Epithelial cell of prostate (primary cell): Measurements from ENCODE around the gene RPUSD4.
"Not testable (repeated sequence)": the region's sequence is repeated elsewhere in the genome, so short reads cannot be mapped to it uniquely, and the experiment has no call there.

Source experiments
- DNase-seq: peaks from one replicate; pipeline ENCODE4 v3.0.0-alpha.2; 2011; ENCODE audit warnings: low read depth, low spot score
- H3K27ac ChIP-seq: fragments of 450-650 bp; 2 replicates; pipeline ENCODE4 v1.5.1; 2017; ENCODE audit warnings: mild to moderate bottlenecking

RPUSD4 gene, protein sequence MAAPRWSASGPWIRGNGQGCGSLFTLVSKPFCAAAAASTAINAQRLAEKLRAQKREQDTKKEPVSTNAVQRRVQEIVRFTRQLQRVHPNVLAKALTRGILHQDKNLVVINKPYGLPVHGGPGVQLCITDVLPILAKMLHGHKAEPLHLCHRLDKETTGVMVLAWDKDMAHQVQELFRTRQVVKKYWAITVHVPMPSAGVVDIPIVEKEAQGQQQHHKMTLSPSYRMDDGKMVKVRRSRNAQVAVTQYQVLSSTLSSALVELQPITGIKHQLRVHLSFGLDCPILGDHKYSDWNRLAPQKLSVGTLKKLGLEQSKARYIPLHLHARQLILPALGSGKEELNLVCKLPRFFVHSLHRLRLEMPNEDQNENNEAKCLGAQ

DNA sequence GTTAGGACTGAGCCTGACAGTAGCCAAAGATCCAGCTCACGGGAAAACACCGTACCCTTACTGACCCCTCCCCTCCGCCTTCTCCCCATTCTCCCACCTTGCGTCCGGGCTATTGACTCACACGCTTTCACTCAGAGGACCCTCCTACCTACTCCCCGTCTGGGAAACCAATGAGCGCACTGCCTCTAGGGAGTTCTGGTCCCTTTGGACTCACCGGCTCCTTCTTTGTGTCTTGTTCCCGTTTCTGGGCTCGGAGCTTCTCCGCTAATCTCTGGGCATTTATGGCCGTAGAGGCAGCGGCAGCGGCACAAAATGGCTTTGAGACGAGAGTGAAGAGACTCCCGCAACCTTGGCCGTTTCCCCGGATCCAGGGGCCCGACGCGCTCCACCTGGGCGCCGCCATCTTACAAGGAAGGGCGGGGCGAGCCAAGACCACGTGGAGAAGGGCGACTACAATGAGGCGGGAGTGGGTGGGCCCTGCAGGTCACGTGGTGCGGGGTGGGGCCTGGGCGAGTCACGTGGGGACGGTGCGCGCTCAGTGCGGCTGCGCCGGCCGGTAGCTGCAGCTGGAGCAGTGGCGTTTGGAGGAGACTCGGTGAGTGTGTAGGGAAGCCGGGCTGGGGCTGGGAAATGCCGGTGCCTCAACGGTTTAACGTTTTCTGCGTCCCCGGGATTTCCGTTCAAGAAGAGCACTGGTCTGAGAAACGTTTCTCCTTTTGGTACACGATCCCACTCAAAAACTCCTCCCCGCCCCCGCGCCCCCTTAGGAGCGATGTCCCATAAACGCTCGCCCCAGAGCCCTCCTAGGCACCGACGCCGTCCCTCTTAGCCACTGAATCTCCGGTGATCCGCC, at the start of gene RPUSD4, which contains the start of gene FAM118B:
Gene RPUSD4 (minus strand): TSS at position 415 of the 853 bp plus-strand sequence. CDS start 12 bp downstream, at position 403.
Gene FAM118B (plus strand): TSS at position 547 of the 853 bp plus-strand sequence. CDS start 23,220 bp downstream, outside the sequence.
- DNase-seq, result peak; percentile 89
- H3K27ac ChIP-seq, result peak within 1 kb of the TSS; percentile 44

DNA sequence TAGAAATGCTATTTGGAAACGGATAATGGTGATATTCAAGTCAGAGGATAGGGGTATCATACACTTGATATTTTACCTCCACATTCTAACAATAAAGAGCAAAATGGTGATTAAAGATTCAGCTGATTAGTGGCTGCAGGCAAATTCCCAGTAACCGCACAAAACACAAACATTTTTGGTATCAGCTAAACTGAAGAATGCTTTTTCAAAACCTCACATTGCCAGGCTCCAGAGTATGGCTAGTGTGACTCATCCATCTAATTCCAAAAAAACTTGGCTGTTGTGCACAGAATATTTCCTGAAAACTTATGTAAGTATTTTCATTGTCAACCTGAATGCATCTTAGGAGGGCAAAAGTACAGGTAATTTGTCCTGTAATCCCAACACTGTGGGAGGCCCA, 46.3 kb upstream of the RPUSD4 start:
- H3K27ac ChIP-seq, result no peak overlapping the region
- no peak for DNase-seq

DNA sequence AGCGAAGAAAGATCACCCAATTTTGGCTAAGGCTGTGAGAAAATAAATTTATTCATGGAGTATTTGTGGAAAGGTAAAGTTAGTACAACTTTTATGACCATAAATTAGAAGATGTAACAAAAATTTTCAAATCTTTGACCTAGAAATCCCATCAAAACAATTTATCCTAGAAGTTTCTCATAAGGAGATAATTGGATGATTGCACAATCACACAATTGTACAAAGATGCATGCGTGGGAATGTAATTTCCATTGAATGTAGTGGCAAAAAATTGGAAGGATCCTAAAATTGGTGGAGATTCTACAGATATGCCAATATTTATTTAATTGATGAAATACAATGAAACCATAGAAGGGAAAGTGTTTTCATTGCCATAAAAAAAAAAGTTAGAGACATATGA, 45.7 kb upstream of the RPUSD4 start:
- H3K27ac ChIP-seq, result no peak overlapping the region
- no peak for DNase-seq

DNA sequence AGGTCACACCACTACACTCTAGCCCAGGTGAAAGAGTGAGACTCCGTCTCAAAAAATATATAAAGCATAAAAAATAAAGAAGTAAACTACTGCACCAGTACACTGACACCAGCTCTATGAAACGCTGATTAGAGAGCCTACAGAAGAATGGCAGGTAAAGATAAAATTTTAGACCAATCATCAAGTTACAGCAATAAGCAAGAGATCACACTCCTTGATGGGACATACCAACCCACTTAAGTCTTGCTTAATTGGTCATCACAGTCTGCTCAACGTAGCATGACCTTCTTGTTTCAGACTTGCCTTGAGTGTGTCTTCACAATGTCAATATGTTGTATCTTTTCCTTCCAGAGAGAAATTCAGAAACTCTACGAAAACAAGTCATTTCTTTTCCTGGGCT, 44.8 kb upstream of the RPUSD4 start:
- no peak overlapping the region for H3K27ac ChIP-seq
- DNase-seq, result no peak

DNA sequence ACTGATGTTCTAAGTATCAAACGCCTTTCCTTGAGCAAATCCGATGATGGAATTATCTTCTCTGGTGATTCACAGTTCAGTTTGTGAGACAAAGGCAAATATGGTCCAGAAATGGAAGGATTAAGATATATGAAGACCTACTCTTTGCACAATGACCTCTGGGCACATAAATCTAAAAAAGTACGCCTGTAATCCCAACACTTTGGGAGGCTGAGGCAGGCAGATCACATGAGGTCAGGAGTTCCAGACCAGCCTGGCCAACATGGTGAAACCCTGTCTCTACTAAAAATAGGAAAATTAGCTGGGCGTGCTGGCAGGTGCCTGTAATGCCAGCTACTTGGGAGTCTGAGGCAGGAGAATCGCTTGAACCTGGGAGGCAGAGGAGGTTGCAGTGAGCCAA, 44.1 kb upstream of the RPUSD4 start:
- H3K27ac ChIP-seq, result not testable (repeated sequence)

DNA sequence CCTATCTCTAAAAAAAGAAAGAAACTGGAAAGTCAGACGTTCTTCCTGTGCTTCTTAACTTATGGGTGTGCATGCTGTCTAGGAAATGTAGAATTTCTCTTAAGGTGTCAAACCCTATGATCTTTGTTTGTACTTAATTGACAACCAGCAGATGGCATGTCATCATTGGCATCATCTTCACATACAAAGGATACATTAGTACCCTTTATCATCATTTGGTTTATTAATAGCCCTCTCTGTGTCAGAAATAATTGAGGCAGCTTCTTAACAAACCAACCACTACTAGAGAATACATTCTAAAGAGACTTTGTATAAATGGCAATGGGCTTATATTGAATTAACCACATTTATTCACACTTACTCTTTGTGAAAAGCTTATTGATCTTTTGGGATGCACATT, 43.4 kb upstream of the RPUSD4 start:
- no peak for DNase-seq

More for the DNA sequence above, 44.1 kb upstream of the RPUSD4 start:
- DNase-seq, result not testable (repeated sequence)

DNA sequence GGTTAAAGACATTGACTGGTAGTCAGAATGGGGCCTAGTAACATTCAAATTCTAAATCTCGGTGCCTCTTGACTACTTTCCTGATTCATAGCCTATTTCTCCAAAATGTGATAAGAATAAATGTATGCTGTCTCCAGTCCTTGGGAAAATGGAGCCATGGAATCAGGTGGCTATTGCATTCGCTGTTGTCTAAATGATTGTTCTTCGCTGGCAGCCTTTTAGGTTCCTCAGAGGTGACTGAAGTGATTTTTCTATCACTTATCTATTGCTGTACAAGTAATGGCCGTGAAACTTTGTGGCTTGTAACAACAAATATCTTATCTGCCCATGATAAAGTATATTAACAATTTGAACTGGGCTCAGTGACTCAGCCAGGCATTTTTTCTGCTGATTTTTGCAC, 41.8 kb upstream of the RPUSD4 start:
- no peak overlapping the region for H3K27ac ChIP-seq
- DNase-seq, result no peak

More for the DNA sequence above, 43.4 kb upstream of the RPUSD4 start:
- no peak overlapping the region for H3K27ac ChIP-seq

DNA sequence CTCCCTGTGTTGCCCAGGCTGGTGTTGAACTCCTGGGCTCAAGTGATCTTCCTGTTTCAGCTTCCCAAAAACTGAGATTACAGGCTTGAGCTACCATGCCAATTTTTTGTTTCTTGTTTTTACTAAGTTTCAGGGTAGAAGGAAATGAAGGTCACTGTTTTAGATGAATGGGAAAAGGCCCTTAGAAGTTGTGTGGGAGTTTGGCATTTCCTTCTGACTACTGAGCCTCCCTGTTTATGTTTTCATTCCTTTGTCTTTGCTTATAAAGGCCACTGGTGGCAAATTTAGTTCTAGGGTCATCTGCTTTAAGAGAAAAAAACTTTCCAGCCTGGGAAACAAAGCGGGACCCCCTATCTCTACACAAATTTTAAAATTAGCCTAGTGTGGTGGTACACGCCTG, 35.2 kb upstream of the RPUSD4 start:
- H3K27ac ChIP-seq, result no peak overlapping the region
- no peak for DNase-seq

DNA sequence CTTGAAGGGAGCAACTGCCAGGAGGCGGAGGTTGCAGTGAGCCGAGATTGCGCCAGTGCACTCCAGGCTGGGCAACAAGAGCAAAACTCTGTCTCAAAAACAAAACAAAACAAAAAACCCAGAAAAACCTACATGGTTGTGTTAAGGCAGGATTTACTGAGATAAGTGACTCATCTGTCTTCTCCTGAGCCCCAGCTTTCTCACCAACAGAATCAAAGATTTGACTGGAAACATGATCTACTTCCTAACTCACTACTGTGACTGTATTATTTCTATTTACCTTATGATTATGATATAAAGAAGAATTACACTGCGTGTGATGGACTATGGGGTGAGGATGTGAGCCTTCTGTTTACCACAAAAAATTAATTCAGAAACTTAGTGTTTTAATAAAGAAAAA, 21.9 kb upstream of the RPUSD4 start:
- H3K27ac ChIP-seq, result no peak overlapping the region
- DNase-seq, result peak; percentile 16

DNA sequence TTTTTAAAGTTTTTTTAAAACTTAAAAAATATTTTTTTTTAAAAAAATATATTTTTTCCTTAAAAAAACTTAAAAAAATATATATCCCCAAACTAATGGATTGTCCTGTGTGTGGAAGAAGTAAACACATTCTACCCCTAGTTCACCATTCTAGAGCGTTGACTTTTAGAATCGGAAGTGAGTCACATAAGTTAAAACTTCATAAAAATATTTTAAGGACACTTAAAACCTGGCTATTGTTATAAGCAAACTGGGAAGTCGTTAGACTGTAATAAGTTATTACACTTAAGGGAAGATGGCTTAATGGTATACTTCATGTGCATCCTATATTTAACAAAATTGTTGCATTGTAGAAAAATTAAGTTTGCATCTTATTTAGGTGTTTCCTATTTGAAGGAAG, 21.2 kb upstream of the RPUSD4 start:
- no peak overlapping the region for H3K27ac ChIP-seq
- no peak for DNase-seq

DNA sequence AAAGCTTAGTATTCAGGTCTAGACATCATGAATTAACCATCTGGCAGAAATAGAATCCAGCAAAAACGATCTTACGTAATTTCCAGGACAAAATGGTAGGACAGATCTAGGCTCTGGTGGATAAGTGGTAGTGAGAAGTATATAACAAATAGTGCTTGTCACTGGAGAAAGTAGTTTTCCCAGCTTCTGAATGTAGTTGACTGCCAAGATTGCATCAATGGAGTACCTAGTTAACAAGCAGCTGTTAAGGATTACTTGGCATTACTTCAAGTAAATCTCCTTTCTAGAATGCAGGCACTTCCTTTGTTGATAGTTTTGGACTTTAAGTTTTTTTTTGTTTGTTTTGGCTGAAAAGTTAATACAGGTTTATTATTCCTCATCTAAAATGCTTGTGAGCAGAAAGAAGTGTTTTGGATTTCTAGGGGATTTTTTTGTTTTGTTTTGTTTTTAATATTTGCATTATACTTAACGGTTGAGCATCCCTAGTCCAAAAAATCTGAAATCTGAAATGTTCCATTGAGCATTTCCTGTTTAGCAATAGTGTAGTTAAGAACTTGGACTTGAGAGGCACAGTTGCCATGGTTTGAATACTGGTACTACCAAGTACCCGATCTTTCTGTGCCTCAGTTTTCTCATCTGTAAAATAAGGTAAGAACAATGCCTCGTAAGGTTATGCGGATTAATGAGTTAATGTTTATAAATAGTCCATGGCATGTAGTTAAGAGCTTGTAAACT, 20.4 kb upstream of the RPUSD4 start:
- DNase-seq, result no peak
- H3K27ac ChIP-seq, result no peak overlapping the region

DNA sequence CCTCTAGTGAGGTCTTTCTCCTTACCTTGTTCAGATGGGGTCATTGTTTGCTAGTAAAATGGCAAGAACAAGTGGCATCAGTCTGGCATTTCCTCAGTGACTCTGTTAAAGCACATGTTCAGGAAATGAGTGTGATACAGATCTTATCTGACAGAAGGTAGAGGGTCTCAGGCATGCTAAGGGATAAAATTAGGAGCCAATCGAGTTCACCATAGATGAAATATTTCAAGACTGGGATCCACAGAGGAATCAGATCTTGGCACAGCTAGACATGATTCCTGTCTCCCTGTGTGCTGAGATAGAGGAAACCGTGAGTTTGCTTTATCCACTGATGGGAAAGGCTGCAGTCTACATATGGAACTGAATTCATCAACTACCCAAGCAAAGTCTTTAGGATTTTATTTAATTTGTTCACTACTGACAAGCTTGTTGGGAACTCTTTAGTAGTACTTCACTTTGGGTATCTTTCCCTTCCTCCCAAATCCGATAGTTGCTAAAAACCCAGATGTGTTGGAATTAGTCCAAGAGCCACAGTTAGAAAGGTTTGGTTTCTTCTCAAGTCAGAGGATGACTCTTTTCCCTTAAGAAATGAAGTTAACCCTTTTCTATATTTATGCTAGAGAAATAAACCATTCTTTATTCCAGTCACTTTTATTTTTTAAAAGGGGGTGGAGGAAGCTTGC, 18.5 kb upstream of the RPUSD4 start:
- no peak for DNase-seq
- H3K27ac ChIP-seq, result no peak overlapping the region

DNA sequence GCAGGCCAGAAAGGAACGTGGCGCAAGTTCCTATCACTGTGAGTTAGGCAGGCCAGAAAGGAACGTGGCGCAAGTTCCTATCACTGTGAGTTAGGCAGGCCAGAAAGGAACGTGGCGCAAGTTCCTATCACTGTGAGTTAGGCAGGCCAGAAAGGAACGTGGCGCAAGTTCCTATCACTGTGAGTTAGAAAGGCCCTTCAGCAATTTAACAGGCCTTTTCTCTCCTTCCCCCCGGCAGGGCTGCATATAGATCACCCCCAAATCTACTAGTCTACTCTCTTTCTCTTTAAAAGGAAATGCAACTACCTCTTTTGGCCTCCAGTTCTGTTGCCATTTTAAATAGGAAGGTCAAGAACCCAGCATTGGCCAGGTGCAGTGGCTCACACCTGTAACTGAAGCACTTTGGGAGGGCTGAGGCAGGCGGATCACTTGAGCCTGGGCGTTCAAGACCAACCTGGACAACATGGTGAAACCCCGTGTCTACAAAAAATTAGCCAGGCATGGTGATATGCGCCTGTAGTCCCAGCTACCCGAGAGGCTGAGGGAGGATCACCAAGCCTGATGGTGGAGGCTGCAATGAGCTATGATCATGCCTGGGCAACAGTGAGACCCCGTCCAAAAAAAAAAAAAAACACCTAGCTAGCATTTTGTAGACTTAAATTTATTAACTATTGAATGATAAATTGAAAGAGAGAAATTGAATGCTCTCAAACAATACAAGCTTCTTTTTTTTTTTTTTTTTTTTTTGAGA, 15.1 kb upstream of the RPUSD4 start:
- no peak overlapping the region for H3K27ac ChIP-seq
- no peak for DNase-seq

DNA sequence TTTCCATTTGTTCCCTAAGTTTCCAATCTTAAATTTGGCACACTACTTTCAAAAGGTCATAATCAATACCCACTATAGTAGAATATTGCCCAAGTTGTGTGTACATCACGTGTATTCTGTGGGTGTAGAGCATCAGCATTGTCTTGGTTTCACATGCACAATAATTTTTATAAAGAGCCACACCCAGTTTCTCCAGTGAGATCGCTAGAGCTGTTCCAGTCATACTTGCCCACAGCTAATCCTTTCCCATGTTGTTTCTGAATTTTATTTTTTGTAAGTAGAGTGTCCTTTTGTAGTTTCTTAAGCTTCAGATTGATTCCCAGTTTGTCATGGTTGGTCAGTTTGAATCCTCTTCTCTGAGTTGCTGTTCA, 13.8 kb upstream of the RPUSD4 start:
- DNase-seq, result no peak
- H3K27ac ChIP-seq, result no peak overlapping the region

DNA sequence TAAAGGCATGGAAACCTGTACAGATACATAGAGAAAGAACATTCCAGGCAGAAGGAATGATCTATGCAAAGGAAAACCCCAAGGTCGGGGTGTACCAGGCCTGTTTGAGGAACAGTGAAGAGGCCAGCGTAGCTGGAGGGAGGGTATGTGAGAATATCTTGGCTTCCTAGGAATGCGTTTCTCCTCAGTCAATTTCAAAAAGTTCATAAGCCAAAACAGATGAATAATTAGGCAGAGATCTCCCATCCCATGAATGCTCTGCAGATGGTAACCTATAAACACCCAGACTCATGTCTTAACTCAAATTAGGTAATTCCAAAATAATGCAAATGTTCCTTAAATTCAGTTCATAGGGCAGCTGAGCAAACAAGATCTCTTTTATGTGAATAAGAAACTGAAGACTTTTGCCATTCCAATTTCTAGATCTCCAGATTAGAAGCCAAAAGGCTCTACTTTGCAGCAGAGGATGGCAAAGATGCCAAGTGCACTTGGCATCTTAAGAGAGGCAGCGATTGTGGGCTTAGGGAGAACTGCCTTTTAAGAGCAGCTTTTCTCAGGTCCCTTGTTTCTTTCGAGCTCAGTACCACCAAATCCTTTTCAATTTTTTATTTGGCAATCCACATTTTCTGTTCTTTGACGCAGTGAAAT, 13.3 kb upstream of the RPUSD4 start:
- no peak for DNase-seq

DNA sequence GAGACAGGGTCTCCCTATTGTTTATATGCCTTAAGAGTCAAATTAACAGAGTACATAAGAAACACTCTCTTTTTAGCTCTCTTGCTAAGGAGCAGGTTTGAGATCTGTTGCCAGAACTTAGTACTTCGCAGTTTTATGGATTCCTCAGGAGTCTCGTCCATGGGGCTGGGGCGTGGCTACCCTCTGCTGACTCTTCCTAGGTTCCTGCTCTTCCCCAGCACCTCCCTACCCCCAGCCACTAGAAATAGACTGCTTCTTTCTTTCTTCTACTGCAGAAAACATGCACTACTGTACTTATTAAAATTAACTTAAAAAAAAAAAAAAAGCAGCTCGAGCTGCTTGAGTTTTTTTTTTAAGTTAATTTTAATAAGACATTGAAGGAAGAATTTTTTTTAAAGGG, 8.1 kb upstream of the RPUSD4 start:
- no peak for DNase-seq
- no peak overlapping the region for H3K27ac ChIP-seq

More for the DNA sequence above, 13.3 kb upstream of the RPUSD4 start:
- H3K27ac ChIP-seq, result no peak overlapping the region

DNA sequence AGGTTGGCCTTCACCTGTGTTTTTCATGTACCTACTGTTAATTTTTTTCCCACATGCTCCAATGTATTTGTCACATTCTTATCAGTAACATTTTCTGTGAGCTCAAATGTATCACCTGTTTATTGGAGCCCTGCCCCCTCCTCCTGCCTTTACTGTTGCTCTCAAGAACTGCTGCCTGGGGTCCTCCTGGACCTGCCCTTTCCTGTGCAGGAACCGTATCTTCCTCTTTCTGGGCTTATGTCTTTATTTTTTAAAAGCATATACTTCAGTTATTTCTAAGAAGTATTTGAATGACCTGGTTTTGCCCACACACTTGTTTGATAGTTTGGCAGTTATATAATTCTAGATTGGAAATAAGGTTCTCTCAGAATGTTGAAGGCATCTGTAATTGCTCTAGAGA, 6.0 kb upstream of the RPUSD4 start:
- no peak overlapping the region for H3K27ac ChIP-seq
- DNase-seq, result no peak

DNA sequence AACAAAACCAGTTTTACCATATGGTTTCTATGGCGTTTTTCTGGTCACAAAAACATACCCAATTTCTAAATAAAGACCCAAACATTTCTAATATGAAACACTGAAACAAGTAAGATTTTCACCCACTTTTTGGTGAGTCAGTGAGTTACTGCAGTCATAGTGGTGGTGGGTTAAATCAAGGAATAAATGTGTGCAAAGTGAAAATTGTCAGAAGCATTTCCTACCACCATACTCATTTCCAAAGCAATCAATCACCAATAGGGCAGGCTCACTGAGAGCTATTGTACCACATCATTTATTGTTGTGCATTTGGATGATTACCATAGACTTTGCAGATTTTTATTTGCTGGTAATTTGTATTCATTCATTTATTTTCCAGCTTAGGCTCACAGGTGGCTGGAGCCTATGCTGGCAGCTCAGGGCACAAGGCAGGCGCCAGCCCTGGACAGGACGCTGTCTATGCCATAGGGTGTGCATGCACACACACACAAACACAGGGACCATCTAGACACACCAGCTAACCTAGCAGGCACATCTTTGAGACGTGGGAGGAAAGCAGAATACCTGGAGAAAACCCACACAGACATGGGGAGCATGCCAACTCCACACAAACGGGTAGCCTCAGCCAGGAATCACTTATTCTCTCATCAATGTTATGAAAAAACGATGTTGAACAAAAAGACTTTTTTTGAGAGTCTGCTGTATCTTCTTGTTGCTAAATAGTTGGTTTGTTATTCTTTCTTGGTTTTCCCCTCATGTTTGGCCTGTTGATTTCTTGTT, 5.3 kb upstream of the RPUSD4 start:
- no peak overlapping the region for H3K27ac ChIP-seq
- DNase-seq, result no peak
